HCT116 (cell line): ENCODE data around the gene TNFRSF18. TPM values are rescaled to one million over a fixed set of nuclear protein-coding genes. Genes with fewer than 3 reads are reported as not detected.

Experiments used
- ATAC-seq: fragments of 200-7000 bp; cut with Tn5 transposase; 2 replicates; pipeline ENCODE4 v1.9.1; 2020; ENCODE audit warnings: mild to moderate bottlenecking, moderate library complexity
- BruUV-seq: library from RNA; stranded (reverse); fragments of 400-500 nt; replicated peaks from 2 replicates; lab custom pipeline; 2021; lab: Mats Ljungman, UMichigan
- CTCF ChIA-PET: fragments of 300-600 bp; sonication (Branson Sonifier 250); formaldehyde crosslinking; loops from one replicate; lab custom pipeline; 2021; ENCODE audit warnings: antibody characterized with exemption; lab: Charles Lee
- POLR2A ChIA-PET: fragments of 300-600, 350-600 bp; sonication (Branson Sonifier 250); formaldehyde crosslinking; loops from one replicate; lab custom pipeline; 2021; ENCODE audit warnings: antibody characterized with exemption; lab: Charles Lee
- RAD21 ChIA-PET, 2 experiments: fragments of 300-600 bp; sonication (Branson Sonifier 250); formaldehyde crosslinking; loops; one replicate each; lab custom pipeline; 2023; ENCODE audit warnings: low total read pairs in 2 of 2; ENCODE audit not compliant: uncharacterized antibody in 2 of 2, unreplicated experiment in 2 of 2, low non-redundant PET in 1 of 2; lab: Charles Lee
- DNase-seq: peaks from one replicate; pipeline ENCODE4 v3.0.0-alpha.2; 2010; ENCODE audit warnings: low read depth, low spot score
- H2AFZ ChIP-seq: fragments of 200-600 bp; shearing (Covaris generic), sonication (generic); 2 replicates; pipeline ENCODE4 v1.6.1; 2017; ENCODE audit warnings: low read depth, mixed run types, mixed read lengths, antibody characterized with exemption, low read length; ENCODE audit not compliant: poor library complexity, severe bottlenecking
- H3K27ac ChIP-seq: 2 replicates; pipeline ENCODE4 v1.5.1; 2012; ENCODE audit warnings: low read depth, low read length
- H3K27me3 ChIP-seq: fragments of 200-600 bp; sonication (generic); 2 replicates; pipeline ENCODE4 v1.6.1; 2016; ENCODE audit warnings: mixed run types, low read length, mixed read lengths; ENCODE audit not compliant: insufficient read depth
- H3K36me3 ChIP-seq, 2 experiments: fragments of 200-500 bp in 1 of 2; fragments of 200-600 bp in 1 of 2; sonication (Bioruptor generic) in 1 of 2; sonication (generic) in 1 of 2; 2 replicates each; pipeline versions ENCODE4 v1.5.1 to v1.6.1; 2014 to 2016; ENCODE audit warnings: low read length in 2 of 2, inconsistent platforms in 1 of 2, mixed read lengths in 1 of 2, mixed run types in 1 of 2; ENCODE audit not compliant: insufficient read depth in 2 of 2, control insufficient read depth in 1 of 2
- H3K4me1 ChIP-seq, 2 experiments: fragments of 200-600 bp in 1 of 2; sonication (generic) in 1 of 2; 2 replicates each; pipeline versions ENCODE4 v1.5.1 to v1.6.1; 2012 to 2017; ENCODE audit warnings: low read length in 2 of 2, inconsistent platforms in 1 of 2, mild to moderate bottlenecking in 1 of 2, mixed read lengths in 1 of 2, mixed run types in 1 of 2, moderate library complexity in 1 of 2; ENCODE audit not compliant: insufficient read depth in 2 of 2, control insufficient read depth in 1 of 2
- H3K4me2 ChIP-seq: fragments of 200-600 bp; sonication (generic); 2 replicates; pipeline ENCODE4 v1.6.1; 2017; ENCODE audit warnings: mixed run types, low read length, mixed read lengths
- H3K4me3 ChIP-seq, 2 experiments: fragments of 200-600 bp in 1 of 2; sonication (generic) in 1 of 2; replicated peaks in 1 of 2; 2 replicates each; pipeline ENCODE4 v1.5.1; 2011 to 2016; ENCODE audit warnings: low read length in 2 of 2, control low read depth in 1 of 2, low read depth in 1 of 2, mild to moderate bottlenecking in 1 of 2, mixed read lengths in 1 of 2, mixed run types in 1 of 2
- H3K79me2 ChIP-seq: fragments of 200-600 bp; sonication (generic); 2 replicates; pipeline ENCODE4 v1.6.1; 2017; ENCODE audit warnings: mild to moderate bottlenecking, mixed run types, low read length, moderate library complexity, mixed read lengths; ENCODE audit not compliant: insufficient read depth
- H3K9ac ChIP-seq: fragments of 200-600 bp; sonication (generic); 2 replicates; pipeline ENCODE4 v1.6.1; 2016; ENCODE audit warnings: low read length, mixed read lengths
- H3K9me2 ChIP-seq: fragments of 200-600 bp; sonication (generic), shearing (Covaris generic); 2 replicates; pipeline ENCODE4 v1.6.1; 2017; ENCODE audit warnings: mixed run types, mild to moderate bottlenecking, moderate library complexity; ENCODE audit not compliant: insufficient read depth
- H3K9me3 ChIP-seq, 2 experiments: fragments of 200-500 bp in 1 of 2; fragments of 200-600 bp in 1 of 2; sonication (Bioruptor generic) in 1 of 2; sonication (generic) in 1 of 2; 2 replicates each; pipeline ENCODE4 v1.6.1; 2014 to 2017; ENCODE audit warnings: low read length in 2 of 2, mixed read lengths in 2 of 2, inconsistent platforms in 1 of 2, low read depth in 1 of 2, mild to moderate bottlenecking in 1 of 2, mixed run types in 1 of 2, moderate library complexity in 1 of 2; ENCODE audit not compliant: control insufficient read depth in 1 of 2, insufficient read depth in 1 of 2
- H4K20me1 ChIP-seq: fragments of 200-600 bp; sonication (generic), shearing (Covaris generic); 2 replicates; pipeline ENCODE4 v1.6.1; 2017; ENCODE audit warnings: mixed run types, mild to moderate bottlenecking, moderate library complexity; ENCODE audit not compliant: insufficient read depth
- ATF3 ChIP-seq: IDR thresholded peaks from 2 replicates; pipeline ENCODE4 v1.6.1; 2012
- CBX3 ChIP-seq: IDR thresholded peaks from 2 replicates; pipeline ENCODE4 v1.6.1; 2012; ENCODE audit warnings: low read depth
- CTCF ChIP-seq, 3 experiments: fragments of 200-600 bp in 1 of 3; sonication (generic) in 1 of 3; IDR thresholded peaks in 2 of 3; conservative IDR thresholded peaks in 1 of 3; 2 replicates each; pipeline ENCODE4 v1.5.1; 2012 to 2017; ENCODE audit warnings: low read depth in 2 of 3, low read length in 2 of 3, antibody characterized with exemption in 1 of 3, borderline replicate concordance in 1 of 3, control low read depth in 1 of 3, mild to moderate bottlenecking in 1 of 3, mixed read lengths in 1 of 3, mixed run types in 1 of 3, moderate library complexity in 1 of 3; ENCODE audit not compliant: insufficient read depth in 1 of 3
- SP1 ChIP-seq: IDR thresholded peaks from 2 replicates; pipeline ENCODE4 v1.6.1; 2012; ENCODE audit warnings: low read depth
- YY1 ChIP-seq: IDR thresholded peaks from 2 replicates; pipeline ENCODE4 v1.6.1; 2011; ENCODE audit warnings: low read length, low read depth, moderate library complexity, mild to moderate bottlenecking; ENCODE audit not compliant: insufficient replicate concordance; ENCODE audit errors: extremely low read depth
- ZNF274 ChIP-seq: fragments of 200-500 bp; sonication (Bioruptor generic); IDR thresholded peaks from 2 replicates; pipeline ENCODE4 v1.6.1; 2014; ENCODE audit warnings: mild to moderate bottlenecking, low read depth, low read length, inconsistent platforms
- intact Hi-C: fragments of 100-400 bp; cut with micrococcal nuclease; formaldehyde crosslinking; loops from 2 replicates; pipeline ENCODE4 v1.10.0; 2022
- total RNA-seq: library from RNA; stranded (reverse); gene quantifications from one replicate; pipeline ENCODE4 v1.2.1, GENCODE V29; 2021; ENCODE audit not compliant: unreplicated experiment

The TNFRSF18 gene
- total RNA-seq, 1 experiment from 2014 or later: 56.2 TPM

- intact Hi-C loops: no loop called here
- CTCF ChIA-PET: interaction anchor here (0.8 kb wide), 1 partner anchor 17 kb away, joined by 3 read pairs; no protein-coding TSS in a partner anchor
- no peak for TF ChIP-seq ZNF274
- no peak for TF ChIP-seq CBX3
- no peak for TF ChIP-seq CTCF (IDR thresholded peaks at IDR 0.05 in 2 of 3, conservative IDR thresholded peaks at IDR 0.05 in 1 of 3; ENCODE audit: borderline replicate concordance in 1 of 3, insufficient read depth in 1 of 3, low read depth in 2 of 3, low read length in 2 of 3)
- no peak for TF ChIP-seq YY1
- TF ChIP-seq SP1: no peak
- no peak for TF ChIP-seq ATF3
- ATAC-seq: no peak
- BruUV-seq: no TSS peak
- no peaks in the 10 kb centered on the region for H3K79me2 ChIP-seq
- peaks cover 22 to 24% of the 10 kb centered on the region in 2 experiments for H3K4me1 ChIP-seq
- H3K9me3 ChIP-seq: no peaks in the 10 kb centered on the region
- H4K20me1 ChIP-seq: no peaks in the 10 kb centered on the region
- no peak overlapping the region for H2AFZ ChIP-seq
- no peak for DNase-seq
- H3K27ac ChIP-seq: no peak overlapping the region
- RAD21 ChIA-PET: interaction anchor here in 1 of 2 experiments (0.6 kb wide), 1 partner anchor 82 kb away, joined by 3 read pairs; no protein-coding TSS in a partner anchor
- H3K4me2 ChIP-seq: no peak overlapping the region
- peaks cover 0 to 9% of the 10 kb centered on the region in 2 experiments; a peak in 1 of 4 replicates for H3K36me3 ChIP-seq
- H3K9me2 ChIP-seq: no peaks in the 10 kb centered on the region
- H3K9ac ChIP-seq: no peak overlapping the region
- POLR2A ChIA-PET: interaction anchor here (1.7 kb wide), 1 partner anchor 47 kb away, joined by 3 read pairs; no protein-coding TSS in a partner anchor
- no peak overlapping the region for H3K4me3 ChIP-seq
- H3K27me3 ChIP-seq: no peaks in the 10 kb centered on the region
Measured at GRCh38 chr1:1211541-1212441, 5.4 kb upstream of the TNFRSF18 start.
